A673 (cell line): ENCODE data around the gene GK2.

Source experiments
- EZH2 ChIP-seq: fragments of 200-600 bp; sonication (generic); IDR thresholded peaks from 2 replicates; pipeline ENCODE4 v1.6.1; 2017; ENCODE audit warnings: borderline replicate concordance, low read depth, mild to moderate bottlenecking, mixed read lengths, antibody characterized with exemption, low read length; ENCODE audit not compliant: poor library complexity, severe bottlenecking
- TF ChIP-seq, protein P1 (sequence below): fragments of 300-800, 200-600 bp; sonication (generic); conservative IDR thresholded peaks from 2 replicates; pipeline ENCODE4 v1.5.1; 2017; ENCODE audit warnings: low read depth, mild to moderate bottlenecking, antibody characterized with exemption, low read length, moderate library complexity, mixed read lengths

DNA sequence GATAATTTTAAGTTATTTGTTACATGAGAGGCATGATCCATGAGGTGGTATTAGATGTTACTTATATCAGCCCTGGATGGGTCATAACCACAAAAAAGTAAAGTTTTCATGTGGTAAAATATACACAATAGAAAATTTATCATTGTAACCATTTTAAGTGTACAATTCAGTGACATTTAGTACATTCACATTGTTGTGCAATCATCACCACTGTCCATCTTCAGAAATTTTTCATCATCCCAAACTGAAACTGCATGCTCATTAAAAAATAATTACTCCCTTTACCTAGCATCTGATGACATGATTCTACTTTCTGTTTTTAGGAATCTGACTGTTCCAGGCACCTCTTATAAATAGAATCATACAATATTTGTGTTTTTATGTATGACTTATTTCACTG lies 11.2 kb downstream of the GK2 start:
- TF ChIP-seq, protein P1, sequence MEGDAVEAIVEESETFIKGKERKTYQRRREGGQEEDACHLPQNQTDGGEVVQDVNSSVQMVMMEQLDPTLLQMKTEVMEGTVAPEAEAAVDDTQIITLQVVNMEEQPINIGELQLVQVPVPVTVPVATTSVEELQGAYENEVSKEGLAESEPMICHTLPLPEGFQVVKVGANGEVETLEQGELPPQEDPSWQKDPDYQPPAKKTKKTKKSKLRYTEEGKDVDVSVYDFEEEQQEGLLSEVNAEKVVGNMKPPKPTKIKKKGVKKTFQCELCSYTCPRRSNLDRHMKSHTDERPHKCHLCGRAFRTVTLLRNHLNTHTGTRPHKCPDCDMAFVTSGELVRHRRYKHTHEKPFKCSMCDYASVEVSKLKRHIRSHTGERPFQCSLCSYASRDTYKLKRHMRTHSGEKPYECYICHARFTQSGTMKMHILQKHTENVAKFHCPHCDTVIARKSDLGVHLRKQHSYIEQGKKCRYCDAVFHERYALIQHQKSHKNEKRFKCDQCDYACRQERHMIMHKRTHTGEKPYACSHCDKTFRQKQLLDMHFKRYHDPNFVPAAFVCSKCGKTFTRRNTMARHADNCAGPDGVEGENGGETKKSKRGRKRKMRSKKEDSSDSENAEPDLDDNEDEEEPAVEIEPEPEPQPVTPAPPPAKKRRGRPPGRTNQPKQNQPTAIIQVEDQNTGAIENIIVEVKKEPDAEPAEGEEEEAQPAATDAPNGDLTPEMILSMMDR: no peak
- TF ChIP-seq EZH2: no peak
